Kidney epithelial cell (primary cell): ENCODE measurements around the gene SLC30A2. TPM values are rescaled to one million over a fixed set of nuclear protein-coding genes. Genes with fewer than 3 reads are reported as not detected.

Experiments
- DNase-seq: peaks from one replicate; pipeline ENCODE4 v3.0.0-alpha.2; 2010; ENCODE audit warnings: low read depth
- H3K27me3 ChIP-seq: 2 replicates; pipeline ENCODE4 v1.6.0; 2011; ENCODE audit warnings: low read length; ENCODE audit not compliant: control insufficient read depth, insufficient read depth
- H3K36me3 ChIP-seq: 2 replicates; pipeline ENCODE4 v1.5.1; 2011; ENCODE audit warnings: low read length; ENCODE audit not compliant: control insufficient read depth, insufficient read depth
- H3K4me3 ChIP-seq: 2 replicates; pipeline ENCODE4 v1.5.1; 2011; ENCODE audit warnings: low read depth, mild to moderate bottlenecking, control low read depth, low read length
- CTCF ChIP-seq: IDR thresholded peaks from 2 replicates; pipeline ENCODE4 v1.5.1; 2011; ENCODE audit warnings: mild to moderate bottlenecking, moderate library complexity, low read length, control low read depth, inconsistent platforms; ENCODE audit not compliant: insufficient read depth, poor library complexity, severe bottlenecking
- total RNA-seq: library from RNA; depleted of rRNA; stranded (reverse); fragments of >200 nt; gene quantifications from 2 replicates; pipeline ENCODE4 v1.2.3, GENCODE V29; 2015

Gene SLC30A2
- total RNA-seq, 1 donor from 2014 or later: 0.75 TPM

GRCh38 chr1:26020941-26021646, 24.8 kb downstream of the SLC30A2 start:
- no peaks in the 10 kb centered on the region for H3K36me3 ChIP-seq
- peaks cover 3% of the 10 kb centered on the region for H3K27me3 ChIP-seq
- no peak overlapping the region for H3K4me3 ChIP-seq
- DNase-seq: no peak
- no peak for TF ChIP-seq CTCF

- H3K4me3 ChIP-seq: no peak overlapping the region
- H3K36me3 ChIP-seq: no peaks in the 10 kb centered on the region
- peaks cover 3% of the 10 kb centered on the region for H3K27me3 ChIP-seq
- DNase-seq: no peak
- no peak for TF ChIP-seq CTCF
These were observed 25.6 kb downstream of the SLC30A2 start for GRCh38 chr1:26020330-26020768.

DNA sequence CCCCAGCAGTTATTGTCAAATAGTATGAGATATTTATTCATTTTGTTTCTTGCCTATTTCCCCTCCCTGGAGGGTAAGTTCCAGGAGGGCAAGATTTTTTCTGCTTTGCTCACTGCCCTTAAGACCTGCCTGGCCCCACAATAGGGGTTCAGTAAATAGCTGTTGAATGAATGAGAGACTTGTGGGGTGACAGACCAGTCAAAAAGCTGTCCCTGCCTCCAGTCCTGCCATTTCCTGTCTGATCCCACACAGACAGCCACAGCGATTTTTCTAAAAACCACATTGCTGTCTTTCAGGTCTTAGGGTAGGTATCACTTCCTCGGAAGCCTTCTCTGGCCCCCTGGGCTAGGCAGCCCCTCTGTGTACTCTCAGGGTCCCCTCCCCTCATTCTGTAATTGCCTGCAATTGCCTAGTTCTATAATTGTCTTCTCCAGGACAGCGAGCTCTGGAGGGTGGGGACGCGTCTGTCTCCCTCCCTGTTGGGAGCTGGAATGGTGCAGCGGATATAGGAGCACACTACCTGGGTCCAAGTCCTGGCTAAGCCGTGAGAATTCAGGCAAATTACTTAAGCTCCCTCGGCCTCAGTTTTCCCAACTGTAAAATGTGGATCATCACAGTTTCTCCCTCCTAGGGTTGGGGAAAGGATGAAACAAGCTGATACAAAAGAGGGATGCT, 26.1 kb downstream of the SLC30A2 start:
- Histone ChIP-seq H3K27me3 (peaks cover 3% of the 10 kb centered on the region), H3K4me3 (no peak overlapping the region), H3K36me3 (no peaks in the 10 kb centered on the region)
- DNase-seq: no peak
- no peak for TF ChIP-seq CTCF

DNA sequence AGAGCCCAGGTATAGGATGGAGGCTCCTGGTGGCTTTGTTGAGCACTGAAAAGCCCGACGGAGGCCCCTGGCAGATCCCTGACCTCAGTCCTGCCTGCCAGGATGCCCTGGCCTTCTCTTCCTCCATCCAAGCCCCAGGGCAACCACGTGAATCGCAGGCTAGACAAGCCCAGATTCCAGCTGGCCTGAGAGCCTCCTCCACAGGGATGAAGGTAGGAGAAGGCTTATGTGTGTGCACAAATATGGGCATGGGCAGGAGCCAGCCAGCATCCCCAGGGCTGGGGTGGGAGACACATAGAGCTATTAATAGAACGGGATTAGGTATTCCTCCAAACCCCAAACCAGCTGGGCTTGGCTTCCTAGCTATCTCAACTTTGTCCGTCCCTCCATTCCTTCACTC, 28.3 kb downstream of the SLC30A2 start:
- H3K36me3 ChIP-seq: no peaks in the 10 kb centered on the region
- DNase-seq: no peak
- TF ChIP-seq CTCF: no peak
- H3K27me3 ChIP-seq: peaks cover 3% of the 10 kb centered on the region
- H3K4me3 ChIP-seq: no peak overlapping the region

GRCh38 chr1:26016953-26017545, 28.9 kb downstream of the SLC30A2 start:
- Histone ChIP-seq H3K4me3 (no peak overlapping the region), H3K27me3 (peaks cover 2% of the 10 kb centered on the region), H3K36me3 (no peaks in the 10 kb centered on the region)
- no peak for DNase-seq
- no peak for TF ChIP-seq CTCF
